OCI-LY3 (cell line): ENCODE results near the gene ACSF2.
"Not testable (repeated sequence)": the region's sequence is repeated elsewhere in the genome, so short reads cannot be mapped to it uniquely, and the experiment has no call there.

Experiments used
- H2AFZ ChIP-seq: fragments of 200-600, 300-600 bp; shearing (Covaris generic); 2 replicates; pipeline ENCODE4 v1.6.0; 2014; ENCODE audit warnings: antibody characterized with exemption, low read depth, low read length
- H3K27ac ChIP-seq: fragments of 200-600, 300-600 bp; sonication (generic); 2 replicates; pipeline ENCODE4 v1.5.1; 2014; ENCODE audit warnings: mild to moderate bottlenecking, low read length, moderate library complexity, mixed read lengths
- H3K27me3 ChIP-seq: fragments of 200-600, 300-600 bp; sonication (generic); 2 replicates; pipeline ENCODE4 v1.6.1; 2014; ENCODE audit warnings: low read depth, low read length, mixed read lengths
- H3K36me3 ChIP-seq: fragments of 200-600, 300-600 bp; sonication (generic); replicated peaks from 2 replicates; pipeline ENCODE3; 2014; ENCODE audit warnings: low read depth, low read length, mixed read lengths
- H3K4me1 ChIP-seq: fragments of 300-600, 200-600 bp; sonication (generic); 2 replicates; pipeline ENCODE4 v1.6.1; 2014; ENCODE audit warnings: low read length, mixed read lengths
- H3K4me2 ChIP-seq: fragments of 200-600, 300-600 bp; sonication (generic); 2 replicates; pipeline ENCODE4 v1.6.1; 2014; ENCODE audit warnings: low read length, mixed read lengths
- H3K4me3 ChIP-seq: fragments of 300-600, 200-600 bp; sonication (generic); 2 replicates; pipeline ENCODE4 v1.5.1; 2014; ENCODE audit warnings: antibody characterized with exemption, mild to moderate bottlenecking, low read length, moderate library complexity
- H3K79me2 ChIP-seq: fragments of 300-600, 200-600 bp; shearing (Covaris generic); 2 replicates; pipeline ENCODE4 v1.6.1; 2014; ENCODE audit warnings: mild to moderate bottlenecking, low read length, mixed read lengths
- H3K9ac ChIP-seq: fragments of 300-600, 200-600 bp; shearing (Covaris generic); 2 replicates; pipeline ENCODE4 v1.6.0; 2014; ENCODE audit warnings: mild to moderate bottlenecking, low read length, moderate library complexity
- H3K9me3 ChIP-seq: fragments of 200-600, 300-600 bp; shearing (Covaris generic); 2 replicates; pipeline ENCODE4 v1.6.1; 2014; ENCODE audit warnings: low read length, mixed read lengths; ENCODE audit not compliant: insufficient read depth
- H4K20me1 ChIP-seq: fragments of 200-600, 300-600 bp; sonication (generic); 2 replicates; pipeline ENCODE4 v1.6.1; 2016; ENCODE audit warnings: low read length, mixed read lengths; ENCODE audit not compliant: insufficient read depth
- CTCF ChIP-seq: fragments of 200-600, 300-600 bp; sonication (generic); IDR thresholded peaks from 2 replicates; pipeline ENCODE4 v1.5.1; 2014; ENCODE audit warnings: antibody characterized with exemption, low read length, low read depth
- EZH2phosphoT487 ChIP-seq: fragments of 200-600 bp; shearing (Covaris generic); IDR thresholded peaks from 2 replicates; pipeline ENCODE4 v1.6.1; 2018; ENCODE audit warnings: antibody characterized with exemption, mixed run types, low read depth

Gene ACSF2

DNA sequence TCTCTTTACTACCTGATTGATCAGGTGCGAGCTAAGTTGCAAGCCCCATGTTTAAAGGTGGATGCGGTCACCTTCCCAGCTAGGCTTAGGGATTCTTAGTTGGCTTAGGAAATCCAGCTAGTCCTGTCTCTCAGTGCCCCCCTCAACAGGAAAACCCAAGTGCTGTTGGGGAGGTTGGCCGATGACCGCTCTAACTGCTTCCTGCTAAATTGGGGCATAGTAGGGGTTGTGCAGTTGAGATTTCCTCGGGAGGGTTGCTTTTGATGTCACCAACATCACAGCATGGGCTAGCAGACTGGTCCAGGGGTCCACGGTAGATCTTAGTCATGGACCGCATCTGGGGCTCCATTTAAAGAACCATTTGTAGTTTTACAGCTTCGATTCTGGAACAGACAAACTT is 26.4 kb upstream of the ACSF2 start:
- not testable (repeated sequence) for H3K4me3 ChIP-seq, H3K27ac ChIP-seq, H2AFZ ChIP-seq, H3K27me3 ChIP-seq, H3K9ac ChIP-seq, H3K9me3 ChIP-seq, H3K4me2 ChIP-seq
- Histone ChIP-seq H4K20me1 (peaks cover 13% of the 10 kb centered on the region; the same call in 1 of the 2 replicates), H3K79me2 (peaks cover 30% of the 10 kb centered on the region), H3K36me3 (peaks cover 14% of the 10 kb centered on the region), H3K4me1 (peaks cover 18% of the 10 kb centered on the region)

DNA sequence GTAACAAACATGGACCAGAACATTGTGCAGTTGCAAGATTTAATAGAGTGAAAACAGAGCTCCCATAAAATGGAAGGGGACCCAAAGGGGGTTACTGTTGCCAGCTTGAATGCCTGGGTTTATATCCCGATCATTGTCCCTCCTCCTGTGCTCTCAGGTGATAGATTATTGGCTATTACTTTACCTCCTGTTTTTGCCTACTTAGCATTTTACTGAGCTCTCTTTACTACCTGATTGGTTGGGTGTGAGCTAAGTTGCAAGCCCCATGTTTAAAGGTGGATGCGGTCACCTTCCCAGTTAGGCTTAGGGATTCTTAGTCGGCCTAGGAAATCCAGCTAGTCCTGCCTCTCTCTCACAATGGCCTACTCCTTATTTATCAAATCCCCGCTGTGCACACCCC is 20.7 kb upstream of the ACSF2 start:
- not testable (repeated sequence) for H2AFZ ChIP-seq, H3K79me2 ChIP-seq, H3K4me3 ChIP-seq, H4K20me1 ChIP-seq, H3K36me3 ChIP-seq, H3K27me3 ChIP-seq, H3K9ac ChIP-seq, H3K4me2 ChIP-seq, H3K27ac ChIP-seq, H3K4me1 ChIP-seq, H3K9me3 ChIP-seq

DNA sequence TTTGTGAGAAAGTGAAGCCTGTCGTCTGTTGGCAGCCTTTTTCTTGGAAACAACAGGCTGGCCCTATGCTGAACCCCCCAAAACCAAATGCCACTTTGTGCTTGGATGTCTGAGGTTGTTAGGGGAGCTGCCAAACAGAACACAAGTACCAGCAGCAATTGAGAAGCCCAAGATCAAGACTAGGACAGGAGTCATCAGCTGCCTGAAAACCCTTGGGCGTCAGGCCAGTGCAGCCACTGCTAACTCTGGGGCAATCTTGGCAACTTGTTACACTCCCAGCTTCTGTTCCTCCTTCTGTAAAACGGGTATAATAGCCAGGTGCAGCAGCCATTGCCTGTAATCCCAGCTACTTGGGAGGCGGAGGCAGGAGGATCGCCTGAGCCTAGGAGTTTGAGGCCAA is 19.4 kb upstream of the ACSF2 start:
- Histone ChIP-seq H3K79me2 (no peaks in the 10 kb centered on the region), H3K4me1 (peaks cover 6% of the 10 kb centered on the region), H3K27ac (no peak overlapping the region), H3K9me3 (no peaks in the 10 kb centered on the region), H3K4me2 (no peak overlapping the region), H4K20me1 (no peaks in the 10 kb centered on the region), H3K4me3 (no peak overlapping the region), H3K36me3 (no peaks in the 10 kb centered on the region), H3K27me3 (no peaks in the 10 kb centered on the region), H3K9ac (no peak overlapping the region), H2AFZ (0 out of 2 replicates have a peak overlapping the region, but pooled peaks have one; percentile 30)
- TF ChIP-seq CTCF (no peak), EZH2phosphoT487 (no peak)

GRCh38 chr17:50407921-50408320 is 18.1 kb upstream of the ACSF2 start:
- Histone ChIP-seq H3K79me2 (no peaks in the 10 kb centered on the region), H3K27me3 (no peaks in the 10 kb centered on the region), H3K9me3 (0 out of 2 replicates have a peak, but pooled peaks cover 4% of the 10 kb centered on the region), H3K4me3 (no peak overlapping the region), H3K4me1 (peaks cover 15% of the 10 kb centered on the region), H4K20me1 (no peaks in the 10 kb centered on the region), H3K9ac (no peak overlapping the region), H3K4me2 (no peak overlapping the region), H3K27ac (no peak overlapping the region), H3K36me3 (no peaks in the 10 kb centered on the region), H2AFZ (no peak overlapping the region)
- no peak for TF ChIP-seq CTCF

- TF ChIP-seq CTCF, result no peak
- TF ChIP-seq EZH2phosphoT487, result no peak
- Histone ChIP-seq H3K4me1 (peaks cover 33% of the 10 kb centered on the region), H3K9me3 (0 out of 2 replicates have a peak, but pooled peaks cover 4% of the 10 kb centered on the region), H2AFZ (no peak overlapping the region), H3K27me3 (no peaks in the 10 kb centered on the region), H3K79me2 (no peaks in the 10 kb centered on the region), H4K20me1 (no peaks in the 10 kb centered on the region), H3K4me3 (no peak overlapping the region), H3K4me2 (peak overlapping the region; percentile 34), H3K9ac (peak overlapping the region; percentile 19; the same call in 1 of the 2 replicates), H3K27ac (peak overlapping the region; percentile 70), H3K36me3 (no peaks in the 10 kb centered on the region)
Observed at GRCh38 chr17:50412188-50412732, 13.8 kb upstream of the ACSF2 start.
